ENCODE data around the gene ISG15.

DNA sequence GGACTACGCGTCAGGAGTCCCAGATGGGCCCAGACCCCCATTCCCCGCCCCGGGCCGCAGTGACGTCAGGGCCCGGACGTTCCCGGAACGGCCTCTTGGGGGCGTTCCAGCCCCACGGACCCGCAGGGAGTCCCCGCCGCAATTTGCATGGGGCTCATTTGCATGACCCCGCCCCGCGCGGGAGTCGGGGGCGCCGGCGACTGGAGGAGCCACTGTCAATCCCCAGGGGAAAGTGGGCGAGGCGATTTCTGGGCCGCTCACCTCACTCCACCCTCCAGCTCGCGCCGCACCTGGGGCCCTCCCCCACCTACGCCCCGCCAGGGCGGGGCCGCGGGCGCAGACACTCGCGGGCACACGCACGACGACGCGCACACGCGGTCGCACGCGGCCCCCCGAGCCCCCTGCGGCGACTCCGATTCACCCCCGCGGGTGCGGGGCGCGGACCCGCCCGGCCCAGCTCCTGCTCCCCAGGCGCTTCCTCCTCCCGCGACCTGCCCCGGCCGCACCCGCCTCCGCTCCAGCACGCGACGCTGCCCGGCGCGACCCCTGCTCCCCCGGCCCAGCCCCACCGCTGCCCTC, 19.8 kb downstream of the ISG15 start:
- no peak for TF ChIP-seq YY1 (IDR thresholded peaks at IDR 0.05; ENCODE audit: insufficient read depth, insufficient read length)
- TF ChIP-seq SUZ12 (IDR thresholded peaks at IDR 0.05; ENCODE audit: extremely low read depth, insufficient read depth, insufficient read length), result no peak
- TF ChIP-seq ZNF274 (IDR thresholded peaks at IDR 0.05; ENCODE audit: low read depth, low read length), result no peak
